Endodermal cell (in vitro differentiated cells): ENCODE results near the gene ATP6V1G1. TPM values are rescaled to one million over a fixed set of nuclear protein-coding genes. Genes with fewer than 3 reads are reported as not detected.

Source experiments
- DNase-seq: peaks from one replicate; pipeline ENCODE4 v3.0.0-alpha.2; 2017
- H3K27ac ChIP-seq: 2 replicates; pipeline ENCODE4 v1.5.1; 2013; ENCODE audit warnings: mild to moderate bottlenecking, low read depth, low read length, moderate library complexity
- H3K27me3 ChIP-seq: 2 replicates; pipeline ENCODE4 v1.6.1; 2013; ENCODE audit warnings: mild to moderate bottlenecking, low read length, moderate library complexity; ENCODE audit not compliant: insufficient read depth, control insufficient read depth, poor library complexity, severe bottlenecking
- H3K36me3 ChIP-seq: 2 replicates; pipeline ENCODE4 v1.7.0; 2013; ENCODE audit warnings: mild to moderate bottlenecking, low read length, moderate library complexity; ENCODE audit not compliant: control insufficient read depth, insufficient read depth
- H3K4me1 ChIP-seq: one replicate; pipeline ENCODE4 v1.7.0; 2013; ENCODE audit warnings: low read length; ENCODE audit not compliant: control insufficient read depth, insufficient read depth
- H3K4me3 ChIP-seq: 2 replicates; pipeline ENCODE4 v1.5.1; 2013; ENCODE audit warnings: mild to moderate bottlenecking, low read length, moderate library complexity
- H3K9ac ChIP-seq: 2 replicates; pipeline ENCODE4 v1.6.1; 2013; ENCODE audit warnings: mild to moderate bottlenecking, low read length, moderate library complexity; ENCODE audit not compliant: poor library complexity, severe bottlenecking; ENCODE audit errors: extremely low read depth
- H3K9me3 ChIP-seq: 2 replicates; pipeline ENCODE4 v1.6.1; 2013; ENCODE audit warnings: mild to moderate bottlenecking, low read length, moderate library complexity; ENCODE audit not compliant: control insufficient read depth
- H3K27ac Mint-ChIP-seq: 2 replicates; pipeline ENCODE4 v1.8.0; 2020; ENCODE audit warnings: mixed read lengths
- H3K27me3 Mint-ChIP-seq: 2 replicates; pipeline ENCODE4 v1.8.0; 2021; ENCODE audit warnings: mild to moderate bottlenecking, mixed read lengths; ENCODE audit not compliant: insufficient read depth
- H3K36me3 Mint-ChIP-seq: 2 replicates; pipeline ENCODE4 v1.8.0; 2020; ENCODE audit warnings: low read depth, mixed read lengths
- H3K4me1 Mint-ChIP-seq: 2 replicates; pipeline ENCODE4 v1.8.0; 2020; ENCODE audit warnings: mixed read lengths
- H3K4me3 Mint-ChIP-seq: 2 replicates; pipeline ENCODE4 v1.8.0; 2020; ENCODE audit warnings: mild to moderate bottlenecking, moderate library complexity, mixed read lengths
- H3K9me3 Mint-ChIP-seq: 2 replicates; pipeline ENCODE4 v1.8.0; 2020; ENCODE audit warnings: mild to moderate bottlenecking, mixed read lengths
- WGBS, 2 experiments: methylation state at CpG; one replicate each; pipeline versions ENCODE4 v1.1.5 to v1.1.7; 2013; ENCODE audit warnings: missing lambda C conversion rate in 2 of 2, mixed read lengths in 1 of 2; ENCODE audit not compliant: insufficient coverage in 1 of 2, insufficient read length in 1 of 2; 5-methylcytosine and 5-hydroxymethylcytosine counted together
- total RNA-seq, 2 donors: library from RNA; stranded (reverse); fragmentation: NEBNext Ultra II Directional in 1 of 2; extraction: Animal tissue kit (Norgen Biotek cat#: 25700) in 1 of 2; gene quantifications; 2 replicates in 1 of 2; 3 replicates in 1 of 2; pipeline ENCODE4 v1.2.1, GENCODE V29; 2021
- TF ChIP-seq, protein P1 (sequence below): fragments of 200-600 bp; sonication (generic); conservative IDR thresholded peaks from 2 replicates; pipeline ENCODE4 v1.5.0; 2021; ENCODE audit warnings: antibody characterized with exemption, mild to moderate bottlenecking

ATP6V1G1 gene
- total RNA-seq, 2 donors from 2014 or later: 123 TPM

DNA sequence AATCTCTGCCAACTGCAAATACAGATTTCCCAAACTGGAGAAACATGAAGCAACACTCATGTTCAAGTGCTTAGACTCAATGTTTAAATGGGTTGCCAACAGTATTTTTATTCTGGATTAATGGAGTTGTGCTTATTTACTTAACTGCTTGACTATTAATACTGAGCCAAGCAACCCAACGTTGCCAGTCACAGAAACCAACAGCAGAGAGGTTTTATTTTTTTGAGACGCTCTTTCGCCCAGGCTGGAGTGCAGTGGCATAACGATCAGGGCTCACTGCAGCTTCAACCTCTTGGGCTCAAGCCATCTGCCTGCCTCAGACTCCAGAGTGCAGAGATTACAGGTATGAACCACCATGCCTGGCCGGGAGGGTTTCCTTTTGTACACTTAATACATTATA lies 15.1 kb downstream of the ATP6V1G1 start:
- Mint-ChIP-seq H3K4me3 (no peak overlapping the region), H3K36me3 (peaks cover 49% of the 10 kb centered on the region), H3K4me1 (no peaks in the 10 kb centered on the region), H3K27me3 (no peaks in the 10 kb centered on the region), H3K9me3 (peaks cover 22% of the 10 kb centered on the region), H3K27ac (no peak overlapping the region)
- Histone ChIP-seq H3K9me3 (peaks cover 22% of the 10 kb centered on the region), H3K36me3 (peaks cover 29% of the 10 kb centered on the region), H3K9ac (no peak overlapping the region), H3K27me3 (no peaks in the 10 kb centered on the region), H3K4me3 (no peak overlapping the region), H3K4me1 (no peaks in the 10 kb centered on the region), H3K27ac (no peak overlapping the region)
- WGBS, 2 experiments: 90 to 95% methylated on average over 5 of the region's 5 CpGs
- TF ChIP-seq, protein P1, sequence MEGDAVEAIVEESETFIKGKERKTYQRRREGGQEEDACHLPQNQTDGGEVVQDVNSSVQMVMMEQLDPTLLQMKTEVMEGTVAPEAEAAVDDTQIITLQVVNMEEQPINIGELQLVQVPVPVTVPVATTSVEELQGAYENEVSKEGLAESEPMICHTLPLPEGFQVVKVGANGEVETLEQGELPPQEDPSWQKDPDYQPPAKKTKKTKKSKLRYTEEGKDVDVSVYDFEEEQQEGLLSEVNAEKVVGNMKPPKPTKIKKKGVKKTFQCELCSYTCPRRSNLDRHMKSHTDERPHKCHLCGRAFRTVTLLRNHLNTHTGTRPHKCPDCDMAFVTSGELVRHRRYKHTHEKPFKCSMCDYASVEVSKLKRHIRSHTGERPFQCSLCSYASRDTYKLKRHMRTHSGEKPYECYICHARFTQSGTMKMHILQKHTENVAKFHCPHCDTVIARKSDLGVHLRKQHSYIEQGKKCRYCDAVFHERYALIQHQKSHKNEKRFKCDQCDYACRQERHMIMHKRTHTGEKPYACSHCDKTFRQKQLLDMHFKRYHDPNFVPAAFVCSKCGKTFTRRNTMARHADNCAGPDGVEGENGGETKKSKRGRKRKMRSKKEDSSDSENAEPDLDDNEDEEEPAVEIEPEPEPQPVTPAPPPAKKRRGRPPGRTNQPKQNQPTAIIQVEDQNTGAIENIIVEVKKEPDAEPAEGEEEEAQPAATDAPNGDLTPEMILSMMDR: no peak
- DNase-seq: no peak

DNA sequence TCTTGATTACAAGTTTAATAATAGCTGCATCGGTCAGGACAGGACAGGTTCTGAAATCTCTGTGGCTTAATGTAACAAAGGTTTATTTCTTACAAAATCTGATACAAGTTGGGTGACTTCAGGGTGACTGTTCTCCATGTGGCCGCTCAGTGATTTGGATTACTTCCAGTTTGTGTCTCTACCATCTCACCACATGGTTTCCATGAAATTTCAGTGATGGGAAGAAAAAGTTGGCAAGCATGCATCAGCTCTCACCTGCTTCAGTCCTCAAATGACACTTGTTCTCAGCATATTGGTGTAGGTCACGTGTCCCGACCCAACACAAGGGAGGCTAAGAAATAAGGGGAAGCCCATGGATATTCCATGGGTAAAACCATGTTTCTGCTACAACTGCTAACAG lies 15.7 kb downstream of the ATP6V1G1 start:
- no peak overlapping the region for H3K4me3 Mint-ChIP-seq
- Histone ChIP-seq H3K27me3 (no peaks in the 10 kb centered on the region), H3K27ac (no peak overlapping the region), H3K9ac (no peak overlapping the region), H3K4me3 (no peak overlapping the region), H3K4me1 (no peaks in the 10 kb centered on the region), H3K9me3 (peaks cover 22% of the 10 kb centered on the region), H3K36me3 (peaks cover 23% of the 10 kb centered on the region)
- no peaks in the 10 kb centered on the region for H3K4me1 Mint-ChIP-seq
- H3K27me3 Mint-ChIP-seq: no peaks in the 10 kb centered on the region
- DNase-seq: no peak
- TF ChIP-seq, protein P1: no peak
- peaks cover 43% of the 10 kb centered on the region for H3K36me3 Mint-ChIP-seq
- peaks cover 22% of the 10 kb centered on the region for H3K9me3 Mint-ChIP-seq
- 98% methylated on average over 4 of the region's 4 CpGs for WGBS, 2 experiments
- no peak overlapping the region for H3K27ac Mint-ChIP-seq

DNA sequence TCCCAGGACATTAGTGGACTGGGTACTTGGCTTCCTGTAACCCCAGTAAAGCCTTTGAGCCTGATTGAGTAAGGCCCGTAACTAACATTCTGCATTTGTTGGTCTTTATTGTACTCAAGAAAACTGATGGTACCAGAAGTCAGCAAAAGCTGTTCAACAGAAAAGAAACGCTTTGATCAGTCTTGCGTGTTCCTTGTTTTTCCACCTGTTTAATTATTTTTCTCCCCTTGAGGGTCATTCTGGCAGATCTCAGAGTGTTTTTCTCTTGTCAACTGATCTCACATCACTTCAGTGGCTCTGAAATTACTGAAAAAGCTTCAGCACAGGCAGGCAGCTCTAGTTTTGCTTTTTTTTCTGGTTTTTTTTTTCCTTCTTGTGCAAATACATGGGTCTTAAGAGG lies 17.4 kb downstream of the ATP6V1G1 start:
- peaks cover 21% of the 10 kb centered on the region for H3K9me3 Mint-ChIP-seq
- Histone ChIP-seq H3K27ac (no peak overlapping the region), H3K4me1 (no peaks in the 10 kb centered on the region), H3K9ac (no peak overlapping the region), H3K9me3 (peaks cover 22% of the 10 kb centered on the region), H3K36me3 (peaks cover 5% of the 10 kb centered on the region), H3K4me3 (no peak overlapping the region), H3K27me3 (no peaks in the 10 kb centered on the region)
- peaks cover 26% of the 10 kb centered on the region for H3K36me3 Mint-ChIP-seq
- peaks cover 6% of the 10 kb centered on the region for H3K27me3 Mint-ChIP-seq
- WGBS, 2 experiments: 93 to 98% methylated on average over 3 of the region's 3 CpGs
- DNase-seq: no peak
- TF ChIP-seq, protein P1: no peak
- no peak overlapping the region for H3K4me3 Mint-ChIP-seq
- no peaks in the 10 kb centered on the region for H3K4me1 Mint-ChIP-seq
- no peak overlapping the region for H3K27ac Mint-ChIP-seq
